ENCODE data around the gene POMGNT2. TPM values are rescaled to one million over a fixed set of nuclear protein-coding genes. Genes with fewer than 3 reads are reported as not detected.

Gene POMGNT2
- total RNA-seq, 4 donors from 2014 or later: 20.4 to 72.8 (median 52.4) TPM

GRCh38 chr3:43074901-43075689 is 30.8 kb downstream of the POMGNT2 start:
- H3K36me3 ChIP-seq: peaks cover 0 to 17% of the 10 kb centered on the region in 2 donors
- TF ChIP-seq, protein P1, sequence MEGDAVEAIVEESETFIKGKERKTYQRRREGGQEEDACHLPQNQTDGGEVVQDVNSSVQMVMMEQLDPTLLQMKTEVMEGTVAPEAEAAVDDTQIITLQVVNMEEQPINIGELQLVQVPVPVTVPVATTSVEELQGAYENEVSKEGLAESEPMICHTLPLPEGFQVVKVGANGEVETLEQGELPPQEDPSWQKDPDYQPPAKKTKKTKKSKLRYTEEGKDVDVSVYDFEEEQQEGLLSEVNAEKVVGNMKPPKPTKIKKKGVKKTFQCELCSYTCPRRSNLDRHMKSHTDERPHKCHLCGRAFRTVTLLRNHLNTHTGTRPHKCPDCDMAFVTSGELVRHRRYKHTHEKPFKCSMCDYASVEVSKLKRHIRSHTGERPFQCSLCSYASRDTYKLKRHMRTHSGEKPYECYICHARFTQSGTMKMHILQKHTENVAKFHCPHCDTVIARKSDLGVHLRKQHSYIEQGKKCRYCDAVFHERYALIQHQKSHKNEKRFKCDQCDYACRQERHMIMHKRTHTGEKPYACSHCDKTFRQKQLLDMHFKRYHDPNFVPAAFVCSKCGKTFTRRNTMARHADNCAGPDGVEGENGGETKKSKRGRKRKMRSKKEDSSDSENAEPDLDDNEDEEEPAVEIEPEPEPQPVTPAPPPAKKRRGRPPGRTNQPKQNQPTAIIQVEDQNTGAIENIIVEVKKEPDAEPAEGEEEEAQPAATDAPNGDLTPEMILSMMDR (IDR thresholded peaks at IDR 0.05 in 4 of 5, conservative IDR thresholded peaks at IDR 0.05 in 1 of 5): no peak
- TF ChIP-seq POLR2A (IDR thresholded peaks at IDR 0.05): no peak
- no peak overlapping the region for H3K27ac ChIP-seq
- H3K27me3 ChIP-seq: no peaks in the 10 kb centered on the region
- no peak for ATAC-seq
- no peak for DNase-seq
- H3K4me1 ChIP-seq: no peaks in the 10 kb centered on the region
- in situ Hi-C loops (cut with MboI; ENCODE audit: low sequenced_read_pairs in 4 of 4): loop anchor here in 1 of 4 donors (25.0 kb wide), 1 partner anchor 113 kb away; no protein-coding TSS in a partner anchor
- no peaks in the 10 kb centered on the region for H3K9me3 ChIP-seq
- intact Hi-C loops (cut with DNase I; ENCODE audit: low total_unique reads): no loop called here
- no peak overlapping the region for H3K4me3 ChIP-seq

DNA sequence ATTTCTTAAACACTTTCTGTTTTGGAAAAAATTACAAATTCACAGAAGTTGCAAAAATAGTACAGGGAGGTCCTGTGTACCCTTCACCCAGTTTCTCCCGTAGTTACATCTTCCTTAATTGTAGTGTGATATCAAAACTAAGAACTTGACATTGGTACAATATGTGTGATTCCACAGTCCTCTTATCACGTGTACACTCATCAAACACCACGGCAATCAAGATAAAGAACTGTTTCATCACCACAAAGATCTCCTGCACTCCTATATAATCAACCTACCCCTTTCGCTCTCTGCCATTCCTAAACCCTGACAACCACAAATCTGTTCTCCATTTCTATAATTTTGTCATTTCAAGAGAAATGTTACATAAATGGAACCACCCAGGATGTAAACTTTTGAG is 31.4 kb downstream of the POMGNT2 start:
- Histone ChIP-seq H3K4me1 (no peaks in the 10 kb centered on the region), H3K4me3 (no peak overlapping the region), H3K36me3 (peaks cover 0 to 11% of the 10 kb centered on the region in 2 donors), H3K27me3 (no peaks in the 10 kb centered on the region), H3K27ac (no peak overlapping the region), H3K9me3 (no peaks in the 10 kb centered on the region)
- TF ChIP-seq, protein P1 (IDR thresholded peaks at IDR 0.05 in 4 of 5, conservative IDR thresholded peaks at IDR 0.05 in 1 of 5): no peak
- TF ChIP-seq POLR2A (IDR thresholded peaks at IDR 0.05): no peak
- ATAC-seq (no peak), DNase-seq (no peak)
- in situ Hi-C loops (cut with MboI; ENCODE audit: low sequenced_read_pairs in 4 of 4) (no loop called here), intact Hi-C loops (cut with DNase I; ENCODE audit: low total_unique reads) (no loop called here)

DNA sequence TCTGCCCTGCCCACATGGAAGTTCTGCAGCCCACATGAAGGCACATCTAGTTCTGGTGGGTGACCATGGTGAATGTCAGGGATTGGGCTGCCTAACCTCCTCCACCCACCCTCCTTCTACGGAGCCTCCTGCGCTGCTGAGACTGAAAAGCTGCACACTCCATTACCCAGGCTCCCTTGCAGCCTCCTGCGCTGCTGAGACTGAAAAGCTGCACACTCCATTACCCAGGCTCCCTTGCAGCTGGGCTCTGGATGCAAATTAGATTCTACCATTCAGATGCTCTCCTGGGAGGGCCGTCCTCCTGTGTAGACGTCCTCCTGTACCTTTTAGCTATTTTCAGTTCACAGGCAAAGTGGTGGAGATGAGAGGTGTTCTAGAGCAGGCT is 32.1 kb downstream of the POMGNT2 start:
- intact Hi-C loops (cut with DNase I; ENCODE audit: low total_unique reads) (no loop called here), in situ Hi-C loops (cut with MboI; ENCODE audit: low sequenced_read_pairs in 4 of 4) (no loop called here)
- Histone ChIP-seq H3K9me3 (no peaks in the 10 kb centered on the region), H3K36me3 (peaks cover 0 to 5% of the 10 kb centered on the region in 2 donors), H3K27ac (no peak overlapping the region), H3K27me3 (no peaks in the 10 kb centered on the region), H3K4me3 (no peak overlapping the region), H3K4me1 (no peaks in the 10 kb centered on the region)
- TF ChIP-seq, protein P1 (IDR thresholded peaks at IDR 0.05 in 4 of 5, conservative IDR thresholded peaks at IDR 0.05 in 1 of 5): no peak
- TF ChIP-seq POLR2A (IDR thresholded peaks at IDR 0.05): no peak
- ATAC-seq (no peak), DNase-seq (no peak)

GRCh38 chr3:43073116-43073835 is 32.6 kb downstream of the POMGNT2 start:
- no peak overlapping the region for H3K27ac ChIP-seq
- TF ChIP-seq POLR2A (IDR thresholded peaks at IDR 0.05): no peak
- TF ChIP-seq, protein P1 (IDR thresholded peaks at IDR 0.05 in 4 of 5, conservative IDR thresholded peaks at IDR 0.05 in 1 of 5): no peak
- H3K9me3 ChIP-seq: no peaks in the 10 kb centered on the region
- no peaks in the 10 kb centered on the region for H3K36me3 ChIP-seq
- intact Hi-C loops (cut with DNase I; ENCODE audit: low total_unique reads): no loop called here
- no peaks in the 10 kb centered on the region for H3K27me3 ChIP-seq
- H3K4me3 ChIP-seq: no peak overlapping the region
- DNase-seq (no peak), ATAC-seq (no peak)
- in situ Hi-C loops (cut with MboI; ENCODE audit: low sequenced_read_pairs in 4 of 4): no loop called here
- no peaks in the 10 kb centered on the region for H3K4me1 ChIP-seq

Measured in gastrocnemius medialis (tissue), 4 donors.